GM08714 (cell line): ENCODE results near the gene MEF2A.

Source experiments
- H3K4me3 ChIP-seq: fragments of 200-500 bp; sonication (Bioruptor generic); 2 replicates; pipeline ENCODE4 v1.5.1; 2014; ENCODE audit warnings: mild to moderate bottlenecking, low read length, inconsistent platforms
- ZNF274 ChIP-seq: IDR thresholded peaks from 2 replicates; pipeline ENCODE4 v1.6.1; 2012; ENCODE audit warnings: mild to moderate bottlenecking, low read depth, low read length

The MEF2A gene

GRCh38 chr15:99671926-99672635 lies 106.3 kb downstream of the MEF2A start:
- TF ChIP-seq ZNF274: no peak
- H3K4me3 ChIP-seq: no peak overlapping the region

- no peak for TF ChIP-seq ZNF274
- H3K4me3 ChIP-seq: no peak overlapping the region
Measured at GRCh38 chr15:99673111-99673510, 107.3 kb downstream of the MEF2A start.

GRCh38 chr15:99674279-99674678 lies 108.5 kb downstream of the MEF2A start:
- TF ChIP-seq ZNF274: no peak
- H3K4me3 ChIP-seq: no peak overlapping the region

GRCh38 chr15:99677540-99678134 lies 111.9 kb downstream of the MEF2A start:
- no peak for TF ChIP-seq ZNF274
- H3K4me3 ChIP-seq: no peak overlapping the region

- H3K4me3 ChIP-seq: no peak overlapping the region
- TF ChIP-seq ZNF274: no peak
Measured at GRCh38 chr15:99680276-99680675, 114.5 kb downstream of the MEF2A start.

GRCh38 chr15:99681990-99682389 lies 116.2 kb downstream of the MEF2A start:
- TF ChIP-seq ZNF274: no peak
- H3K4me3 ChIP-seq: no peak overlapping the region

GRCh38 chr15:99682455-99682854 lies 116.7 kb downstream of the MEF2A start:
- TF ChIP-seq ZNF274: no peak
- no peak overlapping the region for H3K4me3 ChIP-seq

- no peak for TF ChIP-seq ZNF274
- no peak overlapping the region for H3K4me3 ChIP-seq
Measured at GRCh38 chr15:99683000-99683670, 117.4 kb downstream of the MEF2A start.

GRCh38 chr15:99686290-99686689 lies 120.5 kb downstream of the MEF2A start:
- H3K4me3 ChIP-seq: no peak overlapping the region
- TF ChIP-seq ZNF274: no peak

GRCh38 chr15:99692825-99693224 lies 127.0 kb downstream of the MEF2A start:
- H3K4me3 ChIP-seq: no peak overlapping the region
- TF ChIP-seq ZNF274: no peak

- no peak for TF ChIP-seq ZNF274
- no peak overlapping the region for H3K4me3 ChIP-seq
Measured at GRCh38 chr15:99696096-99696495, 130.3 kb downstream of the MEF2A start.

- no peak overlapping the region for H3K4me3 ChIP-seq
- TF ChIP-seq ZNF274: no peak
Measured at GRCh38 chr15:99702895-99703602, 137.3 kb downstream of the MEF2A start.

GRCh38 chr15:99703603-99704443 lies 138.0 kb downstream of the MEF2A start:
- H3K4me3 ChIP-seq: peak overlapping the region; percentile 15; the same call in 1 of the 2 replicates
- TF ChIP-seq ZNF274: no peak

GRCh38 chr15:99704444-99704838 lies 138.7 kb downstream of the MEF2A start:
- TF ChIP-seq ZNF274: no peak
- H3K4me3 ChIP-seq: no peak overlapping the region
